Stimulated activated CD8-positive, alpha-beta memory T cell treated with anti-CD3 and anti-CD28 coated beads, Interleukin-15, amount 100 ng/mL, for 1 hour (primary cell): ENCODE measurements around the gene CTCFL.
"Not testable (repeated sequence)": the region's sequence is repeated elsewhere in the genome, so short reads cannot be mapped to it uniquely, and the experiment has no call there.

Experiments
- DNase-seq: peaks from one replicate; pipeline ENCODE4 v3.0.0-alpha.2; 2020; ENCODE audit warnings: low read depth

Gene CTCFL

GRCh38 chr20:57536771-57537724 is 12.1 kb upstream of the CTCFL start:
- DNase-seq = no peak

- no peak for DNase-seq
Measured at GRCh38 chr20:57536120-57536708, 11.3 kb upstream of the CTCFL start.

- DNase-seq = no peak
Measured at GRCh38 chr20:57535297-57535696, 10.4 kb upstream of the CTCFL start.

GRCh38 chr20:57532104-57532503 is 7.2 kb upstream of the CTCFL start:
- no peak for DNase-seq

GRCh38 chr20:57530327-57530981 is 5.5 kb upstream of the CTCFL start:
- no peak for DNase-seq

- DNase-seq = no peak
Measured at GRCh38 chr20:57529810-57530209, 4.9 kb upstream of the CTCFL start.

- no peak for DNase-seq
Measured at GRCh38 chr20:57529160-57529585, 4.2 kb upstream of the CTCFL start.

GRCh38 chr20:57528148-57528547 is 3.2 kb upstream of the CTCFL start:
- DNase-seq = no peak

GRCh38 chr20:57527728-57528127 is 2.8 kb upstream of the CTCFL start:
- no peak for DNase-seq

- DNase-seq = no peak
Measured at GRCh38 chr20:57526885-57527460, 2.0 kb upstream of the CTCFL start.

- DNase-seq = no peak
Measured at GRCh38 chr20:57526087-57526884, 1.3 kb upstream of the CTCFL start.

GRCh38 chr20:57525328-57526086 is 567 bp upstream of the CTCFL start:
- no peak for DNase-seq

- DNase-seq = no peak
Measured at GRCh38 chr20:57523782-57524181, 1.2 kb downstream of the CTCFL start.

- DNase-seq = no peak
Measured at GRCh38 chr20:57522380-57523140, 2.4 kb downstream of the CTCFL start.

- DNase-seq = no peak
Measured at GRCh38 chr20:57517904-57518303, 7.0 kb downstream of the CTCFL start.

GRCh38 chr20:57514273-57514751 is 10.6 kb downstream of the CTCFL start:
- DNase-seq = no peak

GRCh38 chr20:57513199-57513598 is 11.7 kb downstream of the CTCFL start:
- no peak for DNase-seq

- no peak for DNase-seq
Measured at GRCh38 chr20:57512432-57512831, 12.5 kb downstream of the CTCFL start.

GRCh38 chr20:57511709-57512108 is 13.2 kb downstream of the CTCFL start:
- not testable (repeated sequence) for DNase-seq

- DNase-seq = no peak
Measured at GRCh38 chr20:57509665-57510237, 15.2 kb downstream of the CTCFL start.
